Measurements from ENCODE around the gene SLC9A8. TPM values are rescaled to one million over a fixed set of nuclear protein-coding genes. Genes with fewer than 3 reads are reported as not detected.

SLC9A8 gene
- total and polyA plus RNA-seq, 2 of the 8 experiments (the other 6 are each of a cell fraction or from before 2014, with no cell fraction given): 3.2 to 6.2 TPM

DNA sequence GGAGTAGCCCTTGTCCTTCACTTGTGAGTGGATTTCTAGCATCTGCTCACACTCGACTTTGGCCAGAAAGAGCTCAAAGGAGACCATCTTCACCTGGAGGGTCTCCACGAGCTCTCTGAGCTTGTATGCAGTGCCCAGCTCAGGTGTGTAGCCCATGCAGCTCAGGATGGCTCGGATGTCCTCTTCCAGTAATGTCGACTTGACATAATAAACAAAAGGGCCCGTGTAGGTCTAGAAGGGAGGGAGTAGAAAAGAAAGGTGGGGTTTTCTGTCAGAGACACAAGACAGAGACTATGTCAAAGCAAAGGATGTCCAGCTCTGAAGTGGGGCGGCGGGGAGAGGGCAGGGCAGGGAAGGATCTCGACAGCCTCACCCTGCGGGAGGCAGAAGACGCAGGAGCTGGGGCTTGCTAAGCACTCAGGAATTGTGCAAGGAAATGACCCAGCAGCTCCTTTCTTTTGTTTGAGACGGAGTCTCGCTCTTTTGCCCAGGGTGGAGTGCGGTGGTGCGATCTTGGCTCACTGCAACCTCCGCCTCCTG lies 94.1 kb downstream of the SLC9A8 start (continued):
- TF ChIP-seq, protein P1, sequence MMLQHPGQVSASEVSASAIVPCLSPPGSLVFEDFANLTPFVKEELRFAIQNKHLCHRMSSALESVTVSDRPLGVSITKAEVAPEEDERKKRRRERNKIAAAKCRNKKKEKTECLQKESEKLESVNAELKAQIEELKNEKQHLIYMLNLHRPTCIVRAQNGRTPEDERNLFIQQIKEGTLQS (IDR thresholded peaks at IDR 0.05; ENCODE audit: insufficient read depth, low read depth, low read length): no peak
- no peak for TF ChIP-seq ASH2L (IDR thresholded peaks at IDR 0.05; ENCODE audit: low read length)
- no peak for TF ChIP-seq SAP30 (IDR thresholded peaks at IDR 0.05; ENCODE audit: insufficient read depth, insufficient replicate concordance, low read length)

Data from H1 (cell line).